ENCODE data around the gene DYNLT1. TPM values are rescaled to one million over a fixed set of nuclear protein-coding genes. Genes with fewer than 3 reads are reported as not detected.

The DYNLT1 gene
- total RNA-seq, 2 experiments from 2014 or later: 29.3 to 49.2 TPM

- ChIA-PET POLR2A (interaction anchor here (0.9 to 1.0 kb wide), 2 partner anchors 8 to 9 kb away, joined by 3 to 4 read pairs; no protein-coding TSS in a partner anchor), CTCF (ENCODE audit: unreplicated experiment) (no interaction called here)
- H3K9me3 ChIP-seq (ENCODE audit: low read length): no peaks in the 10 kb centered on the region
- H4K20me1 ChIP-seq (ENCODE audit: insufficient read depth, low read length): no peaks in the 10 kb centered on the region
- no peak overlapping the region for H3K27ac ChIP-seq (ENCODE audit: low read depth, low read length, poor library complexity, severe bottlenecking)
- H3K4me1 ChIP-seq (ENCODE audit: insufficient read depth, low read length, poor library complexity, severe bottlenecking): peaks cover 18% of the 10 kb centered on the region
- H3K9me2 ChIP-seq (ENCODE audit: insufficient read depth, low read length): no peaks in the 10 kb centered on the region
- intact Hi-C loops (cut with micrococcal nuclease; ENCODE audit: unreplicated experiment): no loop called here
- TF ChIP-seq EZH2phosphoT487 (IDR thresholded peaks at IDR 0.05; ENCODE audit: borderline replicate concordance, low read depth, low read length) (no peak), CTCF (conservative IDR thresholded peaks at IDR 0.05; ENCODE audit: low read length) (no peak)
- H2AFZ ChIP-seq (ENCODE audit: low read length): no peak overlapping the region
- H3K4me3 ChIP-seq (ENCODE audit: low read depth, low read length, poor library complexity, severe bottlenecking): no peak overlapping the region
- peaks cover 29% of the 10 kb centered on the region for H3K36me3 ChIP-seq (ENCODE audit: insufficient read depth, low read length)
- BruUV-seq (replicated peaks): no TSS peak
- peak overlapping the region; percentile 96 for H3K4me2 ChIP-seq (ENCODE audit: low read length)
- peaks cover 31% of the 10 kb centered on the region for H3K79me2 ChIP-seq (ENCODE audit: insufficient read depth, low read depth, low read length)
- no peak for DNase-seq (ENCODE audit: low spot score)
These were observed 2.4 kb downstream of the DYNLT1 start for GRCh38 chr6:158642097-158642601.

GRCh38 chr6:158640519-158640918 is 4.0 kb downstream of the DYNLT1 start:
- DNase-seq (ENCODE audit: low spot score): no peak
- no peaks in the 10 kb centered on the region for H4K20me1 ChIP-seq (ENCODE audit: insufficient read depth, low read length)
- peaks cover 16% of the 10 kb centered on the region for H3K4me1 ChIP-seq (ENCODE audit: insufficient read depth, low read length, poor library complexity, severe bottlenecking)

More at GRCh38 chr6:158640519-158640918, 4.0 kb downstream of the DYNLT1 start:
- H3K9me3 ChIP-seq (ENCODE audit: low read length): no peaks in the 10 kb centered on the region
- no peak overlapping the region for H2AFZ ChIP-seq (ENCODE audit: low read length)
- no peak overlapping the region for H3K4me2 ChIP-seq (ENCODE audit: low read length)
- no peak overlapping the region for H3K27ac ChIP-seq (ENCODE audit: low read depth, low read length, poor library complexity, severe bottlenecking)
- peaks cover 43% of the 10 kb centered on the region for H3K36me3 ChIP-seq (ENCODE audit: insufficient read depth, low read length)
- no TSS peak for BruUV-seq (replicated peaks)
- peaks cover 31% of the 10 kb centered on the region for H3K79me2 ChIP-seq (ENCODE audit: insufficient read depth, low read depth, low read length)
- no peak overlapping the region for H3K4me3 ChIP-seq (ENCODE audit: low read depth, low read length, poor library complexity, severe bottlenecking)
- ChIA-PET POLR2A (no interaction called here), CTCF (ENCODE audit: unreplicated experiment) (no interaction called here)
- TF ChIP-seq CTCF (conservative IDR thresholded peaks at IDR 0.05; ENCODE audit: low read length) (no peak), EZH2phosphoT487 (IDR thresholded peaks at IDR 0.05; ENCODE audit: borderline replicate concordance, low read depth, low read length) (no peak)
- H3K9me2 ChIP-seq (ENCODE audit: insufficient read depth, low read length): no peaks in the 10 kb centered on the region
- intact Hi-C loops (cut with micrococcal nuclease; ENCODE audit: unreplicated experiment): no loop called here
